Ammon's horn (tissue), 1 donor: ENCODE measurements around the gene SLIT1.
A peak's percentile ranks its signal among the peaks of the same experiment; 100 is the strongest.

ENCODE experiments used
- DNase-seq: peaks from one replicate; pipeline ENCODE4 v3.0.0-alpha.2; 2016; ENCODE audit warnings: low spot score

Gene SLIT1

GRCh38 chr10:97200616-97201015 lies 14.9 kb upstream of the SLIT1 start:
- DNase-seq = no peak

GRCh38 chr10:97199152-97199551 lies 13.4 kb upstream of the SLIT1 start:
- DNase-seq = no peak

GRCh38 chr10:97197030-97197500 lies 11.3 kb upstream of the SLIT1 start:
- no peak for DNase-seq

GRCh38 chr10:97196223-97197029 lies 10.7 kb upstream of the SLIT1 start:
- DNase-seq = peak; percentile 62

- no peak for DNase-seq
These were observed 10.0 kb upstream of the SLIT1 start for GRCh38 chr10:97195706-97196222.

GRCh38 chr10:97192952-97193435 lies 7.2 kb upstream of the SLIT1 start:
- no peak for DNase-seq

GRCh38 chr10:97190450-97190849 lies 4.7 kb upstream of the SLIT1 start:
- peak; percentile 69 for DNase-seq

- DNase-seq = peak; percentile 53
These were observed 2.5 kb upstream of the SLIT1 start for GRCh38 chr10:97188261-97188711.

- no peak for DNase-seq
These were observed 1.2 kb upstream of the SLIT1 start for GRCh38 chr10:97186911-97187310.

GRCh38 chr10:97184971-97185325 lies 811 bp downstream of the SLIT1 start:
- peak; percentile 2 for DNase-seq

- no peak for DNase-seq
These were observed 2.4 kb downstream of the SLIT1 start for GRCh38 chr10:97183314-97183713.

- DNase-seq = no peak
These were observed 3.3 kb downstream of the SLIT1 start for GRCh38 chr10:97182288-97182990.

GRCh38 chr10:97180986-97181385 lies 4.8 kb downstream of the SLIT1 start:
- DNase-seq = no peak

GRCh38 chr10:97180363-97180755 lies 5.4 kb downstream of the SLIT1 start:
- DNase-seq = no peak

GRCh38 chr10:97179731-97180362 lies 5.9 kb downstream of the SLIT1 start:
- DNase-seq = peak; percentile 64

- DNase-seq = no peak
These were observed 6.4 kb downstream of the SLIT1 start for GRCh38 chr10:97179311-97179710.

GRCh38 chr10:97178074-97178473 lies 7.7 kb downstream of the SLIT1 start:
- DNase-seq = no peak

GRCh38 chr10:97176226-97176625 lies 9.5 kb downstream of the SLIT1 start:
- no peak for DNase-seq

- no peak for DNase-seq
These were observed 10.2 kb downstream of the SLIT1 start for GRCh38 chr10:97175586-97175985.

- DNase-seq = no peak
These were observed 10.8 kb downstream of the SLIT1 start for GRCh38 chr10:97174941-97175340.

- no peak for DNase-seq
These were observed 11.4 kb downstream of the SLIT1 start for GRCh38 chr10:97174276-97174775.

- no peak for DNase-seq
These were observed 12.7 kb downstream of the SLIT1 start for GRCh38 chr10:97173036-97173435.
